H1 (cell line): ENCODE measurements around the gene TMPRSS11F. TPM values are rescaled to one million over a fixed set of nuclear protein-coding genes. Genes with fewer than 3 reads are reported as not detected.

ENCODE experiments used
- POLR2A ChIP-seq, 2 experiments: IDR thresholded peaks; 1 replicate in 1 of 2; 2 replicates in 1 of 2; pipeline ENCODE4 v1.6.1; 2011; ENCODE audit warnings: low read depth in 2 of 2, low read length in 2 of 2, mild to moderate bottlenecking in 2 of 2; ENCODE audit errors: control extremely low read depth in 1 of 2
- SP1 ChIP-seq: IDR thresholded peaks from 2 replicates; pipeline ENCODE4 v1.6.1; 2011; ENCODE audit warnings: low read depth, low read length
- SP4 ChIP-seq: IDR thresholded peaks from 2 replicates; pipeline ENCODE4 v1.6.1; 2012; ENCODE audit warnings: low read length, inconsistent platforms
- SRF ChIP-seq: IDR thresholded peaks from 2 replicates; pipeline ENCODE4 v1.6.1; 2011; ENCODE audit warnings: mild to moderate bottlenecking, low read depth, low read length, moderate library complexity
- TEAD4 ChIP-seq: IDR thresholded peaks from 2 replicates; pipeline ENCODE4 v1.6.1; 2012; ENCODE audit warnings: low read depth, low read length, inconsistent platforms, mixed read lengths
- polyA plus RNA-seq, 7 experiments: library from polyadenylated mRNA; depleted of rRNA in 3 of 7; stranded (reverse) in 5 of 7; unstranded in 2 of 7; fragments of >200 nt in 5 of 7; fragments of 200-250 nt in 2 of 7; gene quantifications; 1 replicate in 5 of 7; 2 replicates in 1 of 7; 4 replicates in 1 of 7; pipeline versions ENCODE4 v1.2.1 to v1.2.3, GENCODE V29; 2011 to 2013; ENCODE audit warnings: missing spikeins in 2 of 7, mixed read lengths in 2 of 7
- total RNA-seq: library from RNA; stranded (reverse); fragmentation: NEBNext Ultra II Directional; extraction: Animal tissue kit (Norgen Biotek cat#: 25700); gene quantifications from 2 replicates; pipeline ENCODE4 v1.2.1, GENCODE V29; 2021
- TF ChIP-seq, protein P1 (sequence below): IDR thresholded peaks from 2 replicates; pipeline ENCODE4 v1.6.1; 2012; ENCODE audit warnings: inconsistent platforms

TMPRSS11F gene
- total and polyA plus RNA-seq, 2 of the 8 experiments (the other 6 are each of a cell fraction or from before 2014, with no cell fraction given): not detected

DNA sequence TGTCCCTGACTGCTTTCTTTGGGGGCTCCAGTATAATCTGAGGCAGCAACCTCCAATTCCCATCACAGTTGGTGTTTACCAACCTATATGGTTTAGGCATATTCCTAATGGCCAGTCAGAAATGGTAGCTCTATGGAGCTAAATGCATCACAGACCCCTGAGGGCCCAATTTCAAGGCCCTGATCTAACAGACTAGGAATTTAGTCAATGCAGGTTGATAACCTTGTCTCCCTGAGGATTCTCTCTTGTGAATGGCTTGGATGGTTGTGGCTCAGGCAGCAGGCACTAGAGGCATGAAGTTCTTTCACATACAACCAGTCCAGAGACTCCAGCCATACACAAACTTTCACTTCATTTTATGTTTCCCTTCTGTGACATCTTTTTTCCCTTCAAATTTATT, 59.4 kb downstream of the TMPRSS11F start (continued):
- TF ChIP-seq SP1 (no peak), SP4 (no peak), TEAD4 (no peak), SRF (no peak), POLR2A (IDR thresholded peaks at IDR 0.05; ENCODE audit: control extremely low read depth in 1 of 2, low read depth in 2 of 2, low read length in 2 of 2) (no peak)
- TF ChIP-seq, protein P1, sequence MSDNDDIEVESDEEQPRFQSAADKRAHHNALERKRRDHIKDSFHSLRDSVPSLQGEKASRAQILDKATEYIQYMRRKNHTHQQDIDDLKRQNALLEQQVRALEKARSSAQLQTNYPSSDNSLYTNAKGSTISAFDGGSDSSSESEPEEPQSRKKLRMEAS: no peak
